IPS-18a (cell line): ENCODE data around the gene PRCD.

ENCODE experiments used
- H3K27ac ChIP-seq: one replicate; pipeline ENCODE4 v1.5.1; 2013; ENCODE audit warnings: low read length
- H3K27me3 ChIP-seq: one replicate; pipeline ENCODE4 v1.6.1; 2013; ENCODE audit warnings: mild to moderate bottlenecking, low read length; ENCODE audit not compliant: control insufficient read depth, insufficient read depth
- H3K36me3 ChIP-seq: one replicate; pipeline ENCODE4 v1.6.1; 2013; ENCODE audit warnings: low read depth, low read length; ENCODE audit not compliant: control insufficient read depth
- H3K4me1 ChIP-seq: one replicate; pipeline ENCODE4 v1.6.1; 2013; ENCODE audit warnings: low read depth, low read length; ENCODE audit not compliant: control insufficient read depth
- H3K4me3 ChIP-seq: one replicate; pipeline ENCODE4 v1.5.1; 2013; ENCODE audit warnings: low read length
- H3K9ac ChIP-seq: one replicate; pipeline ENCODE4 v1.6.1; 2013; ENCODE audit warnings: mild to moderate bottlenecking, low read length, moderate library complexity
- H3K9me3 ChIP-seq: one replicate; pipeline ENCODE4 v1.6.1; 2013; ENCODE audit warnings: low read depth, low read length; ENCODE audit not compliant: control insufficient read depth

PRCD gene

GRCh38 chr17:76546556-76547182, 6.8 kb downstream of the PRCD start:
- H3K27ac ChIP-seq = no peak overlapping the region
- no peaks in the 10 kb centered on the region for H3K9me3 ChIP-seq
- H3K36me3 ChIP-seq = no peaks in the 10 kb centered on the region
- no peak overlapping the region for H3K9ac ChIP-seq
- no peaks in the 10 kb centered on the region for H3K27me3 ChIP-seq
- H3K4me3 ChIP-seq = no peak overlapping the region
- H3K4me1 ChIP-seq = peaks cover 3% of the 10 kb centered on the region

GRCh38 chr17:76547183-76547641, 7.4 kb downstream of the PRCD start:
- Histone ChIP-seq H3K36me3 (no peaks in the 10 kb centered on the region), H3K9me3 (no peaks in the 10 kb centered on the region), H3K27ac (no peak overlapping the region), H3K4me1 (peaks cover 3% of the 10 kb centered on the region), H3K27me3 (no peaks in the 10 kb centered on the region), H3K4me3 (no peak overlapping the region), H3K9ac (no peak overlapping the region)

- Histone ChIP-seq H3K27ac (no peak overlapping the region), H3K27me3 (no peaks in the 10 kb centered on the region), H3K9me3 (no peaks in the 10 kb centered on the region), H3K4me1 (peaks cover 3% of the 10 kb centered on the region), H3K4me3 (no peak overlapping the region), H3K9ac (no peak overlapping the region), H3K36me3 (no peaks in the 10 kb centered on the region)
Observed at GRCh38 chr17:76547642-76548202, 7.9 kb downstream of the PRCD start.

GRCh38 chr17:76548378-76549214, 8.8 kb downstream of the PRCD start:
- Histone ChIP-seq H3K9ac (no peak overlapping the region), H3K36me3 (no peaks in the 10 kb centered on the region), H3K4me3 (no peak overlapping the region), H3K27me3 (no peaks in the 10 kb centered on the region), H3K9me3 (no peaks in the 10 kb centered on the region), H3K27ac (no peak overlapping the region), H3K4me1 (peaks cover 3% of the 10 kb centered on the region)

GRCh38 chr17:76549215-76549518, 9.3 kb downstream of the PRCD start:
- H3K27me3 ChIP-seq = no peaks in the 10 kb centered on the region
- no peak overlapping the region for H3K4me3 ChIP-seq
- peaks cover 3% of the 10 kb centered on the region for H3K4me1 ChIP-seq
- H3K27ac ChIP-seq = no peak overlapping the region
- H3K9ac ChIP-seq = no peak overlapping the region
- H3K36me3 ChIP-seq = no peaks in the 10 kb centered on the region
- no peaks in the 10 kb centered on the region for H3K9me3 ChIP-seq

- Histone ChIP-seq H3K36me3 (no peaks in the 10 kb centered on the region), H3K27ac (no peak overlapping the region)
Observed at GRCh38 chr17:76549539-76549938, 9.7 kb downstream of the PRCD start.

GRCh38 chr17:76550712-76551615, 11.1 kb downstream of the PRCD start:
- Histone ChIP-seq H3K9ac (no peak overlapping the region), H3K27ac (no peak overlapping the region), H3K9me3 (no peaks in the 10 kb centered on the region), H3K36me3 (no peaks in the 10 kb centered on the region), H3K4me3 (no peak overlapping the region), H3K4me1 (peaks cover 3% of the 10 kb centered on the region), H3K27me3 (no peaks in the 10 kb centered on the region)

More at GRCh38 chr17:76549539-76549938, 9.7 kb downstream of the PRCD start:
- Histone ChIP-seq H3K4me1 (peaks cover 3% of the 10 kb centered on the region), H3K9ac (no peak overlapping the region), H3K4me3 (no peak overlapping the region), H3K9me3 (no peaks in the 10 kb centered on the region), H3K27me3 (no peaks in the 10 kb centered on the region)

- Histone ChIP-seq H3K36me3 (no peaks in the 10 kb centered on the region), H3K9me3 (no peaks in the 10 kb centered on the region), H3K27me3 (no peaks in the 10 kb centered on the region), H3K27ac (no peak overlapping the region), H3K4me3 (no peak overlapping the region), H3K9ac (no peak overlapping the region), H3K4me1 (peaks cover 3% of the 10 kb centered on the region)
Observed at GRCh38 chr17:76551685-76552084, 11.8 kb downstream of the PRCD start.

- Histone ChIP-seq H3K27ac (no peak overlapping the region), H3K9ac (no peak overlapping the region), H3K27me3 (no peaks in the 10 kb centered on the region), H3K4me1 (no peaks in the 10 kb centered on the region), H3K36me3 (no peaks in the 10 kb centered on the region), H3K9me3 (no peaks in the 10 kb centered on the region), H3K4me3 (no peak overlapping the region)
Observed at GRCh38 chr17:76553178-76553908, 13.5 kb downstream of the PRCD start.

- Histone ChIP-seq H3K9ac (no peak overlapping the region), H3K9me3 (no peaks in the 10 kb centered on the region), H3K36me3 (peaks cover under 1% of the 10 kb centered on the region), H3K27ac (no peak overlapping the region), H3K4me1 (peaks cover under 1% of the 10 kb centered on the region), H3K27me3 (no peaks in the 10 kb centered on the region), H3K4me3 (no peak overlapping the region)
Observed at GRCh38 chr17:76554131-76554530, 14.3 kb downstream of the PRCD start.
